K562 (cell line): ENCODE measurements around the gene LATS2. TPM values are rescaled to one million over a fixed set of nuclear protein-coding genes. Genes with fewer than 3 reads are reported as not detected.
"Not testable (repeated sequence)": the region's sequence is repeated elsewhere in the genome, so short reads cannot be mapped to it uniquely, and the experiment has no call there.

Experiments
- ATAC-seq: fragments of 200-7000 bp; cut with Tn5 transposase; 3 replicates; pipeline ENCODE4 v1.9.1; 2020; ENCODE audit warnings: moderate library complexity
- BruUV-seq: library from RNA; stranded (reverse); fragments of 400-500 nt; replicated peaks from 2 replicates; lab custom pipeline; 2021; lab: Mats Ljungman, UMichigan
- CTCF ChIA-PET: fragments of 300-600 bp; formaldehyde crosslinking; extraction: SDS; loops from one replicate; lab custom pipeline; 2021; ENCODE audit warnings: low intra/inter-chr PET ratio; lab: Yijun Ruan, JAX
- POLR2A ChIA-PET: fragments of 300-600, 350-650 bp; sonication (Branson Sonifier 250); formaldehyde crosslinking; extraction: SDS; loops from one replicate; lab custom pipeline; 2021; ENCODE audit warnings: antibody characterized with exemption, inconsistent platforms; lab: Yijun Ruan, JAX
- DNase-seq, 4 experiments: peaks; one replicate each; pipeline versions ENCODE4 v3.0.0 to v3.0.0-alpha.2; 2011 to 2018; ENCODE audit warnings: low spot score in 3 of 4, mixed read lengths in 3 of 4; ENCODE audit errors: extremely low read depth in 1 of 4
- FAIRE-seq: peaks from 2 replicates; lab custom pipeline; 2011; peaks lifted over from hg19 to GRCh38; lab: Jason Lieb, UNC
- H2AFZ ChIP-seq: 2 replicates; pipeline ENCODE4 v1.6.0; 2011; ENCODE audit warnings: low read depth, low read length, control low read depth, inconsistent platforms
- H3K27ac ChIP-seq: fragments of 200-600 bp; 3 replicates; pipeline ENCODE4 v1.8.0; 2011; ENCODE audit warnings: low read depth, mild to moderate bottlenecking, control low read depth, inconsistent platforms, low read length, moderate library complexity, mixed read lengths; ENCODE audit errors: extremely low read depth
- H3K27me3 ChIP-seq, 2 experiments: fragments of 300-600 bp in 1 of 2; 2 replicates in 1 of 2; 3 replicates in 1 of 2; pipeline versions ENCODE4 v1.6.0 to v1.8.0; 2011; ENCODE audit warnings: inconsistent platforms in 2 of 2, low read length in 2 of 2, mild to moderate bottlenecking in 1 of 2, mixed read lengths in 1 of 2, moderate library complexity in 1 of 2; ENCODE audit not compliant: control insufficient read depth in 2 of 2, insufficient read depth in 2 of 2
- H3K36me3 ChIP-seq: fragments of 300-600 bp; 3 replicates; pipeline ENCODE4 v1.8.0; 2011; ENCODE audit warnings: mild to moderate bottlenecking, low read length, inconsistent platforms; ENCODE audit not compliant: control insufficient read depth, insufficient read depth
- H3K4me1 ChIP-seq, 2 experiments: fragments of 200-600 bp in 1 of 2; replicated peaks in 1 of 2; 2 replicates in 1 of 2; 3 replicates in 1 of 2; pipeline versions ENCODE4 v1.5.1 to v1.8.0; 2011; ENCODE audit warnings: inconsistent platforms in 2 of 2, low read length in 2 of 2, mild to moderate bottlenecking in 1 of 2, mixed read lengths in 1 of 2, moderate library complexity in 1 of 2; ENCODE audit not compliant: control insufficient read depth in 2 of 2, insufficient read depth in 2 of 2
- H3K4me2 ChIP-seq: 2 replicates; pipeline ENCODE4 v1.6.1; 2011; ENCODE audit warnings: low read length, control low read depth, inconsistent platforms, mixed read lengths; ENCODE audit not compliant: insufficient read depth
- H3K4me3 ChIP-seq: fragments of 200-600 bp; sonication (generic), shearing (Covaris generic); 2 replicates; pipeline ENCODE4 v1.5.1; 2016; ENCODE audit warnings: control low read depth, inconsistent platforms
- H3K79me2 ChIP-seq: fragments of 200-600 bp; 3 replicates; pipeline ENCODE4 v1.8.0; 2011; ENCODE audit warnings: low read length, inconsistent platforms; ENCODE audit not compliant: control insufficient read depth, insufficient read depth
- H3K9ac ChIP-seq, 2 experiments: 2 replicates each; pipeline versions ENCODE4 v1.6.0 to v1.6.1; 2011; ENCODE audit warnings: low read depth in 2 of 2, low read length in 2 of 2, control low read depth in 1 of 2, inconsistent platforms in 1 of 2, mild to moderate bottlenecking in 1 of 2, mixed read lengths in 1 of 2; ENCODE audit not compliant: insufficient read depth in 1 of 2
- H3K9me1 ChIP-seq: one replicate; pipeline ENCODE4 v1.6.0; 2011; ENCODE audit warnings: inconsistent platforms, mild to moderate bottlenecking, low read length, moderate library complexity; ENCODE audit not compliant: control insufficient read depth, insufficient read depth
- H3K9me3 ChIP-seq: replicated peaks from 2 replicates; pipeline ENCODE4 v1.5.1; 2011; ENCODE audit warnings: low read depth, low read length, inconsistent platforms; ENCODE audit not compliant: control insufficient read depth, insufficient read depth
- H4K20me1 ChIP-seq: replicated peaks from 2 replicates; pipeline ENCODE4 v1.6.1; 2011; ENCODE audit warnings: low read length, inconsistent platforms, mixed read lengths; ENCODE audit not compliant: control insufficient read depth, insufficient read depth
- CEBPB ChIP-seq: fragments of 450-650 bp; IDR thresholded peaks from 2 replicates; pipeline ENCODE4 v1.6.1; 2016; ENCODE audit warnings: missing genetic modification characterization, missing compliant biosample characterization
- STAT5B ChIP-seq: fragments of 250-450 bp; sonication (Bioruptor Pico); IDR thresholded peaks from 2 replicates; pipeline ENCODE4 v1.8.0; 2021; ENCODE audit warnings: mild to moderate bottlenecking, inconsistent platforms
- WGBS: fragments of 100-300 bp; shearing (Covaris generic); methylation state at CpG from one replicate; pipeline ENCODE4 v1.1.6; 2016; ENCODE audit warnings: low coverage, mixed read lengths; ENCODE audit not compliant: insufficient coverage; ENCODE audit errors: missing lambda C conversion rate; 5-methylcytosine and 5-hydroxymethylcytosine counted together
- in situ Hi-C: fragments of 300-500 bp; cut with MboI; formaldehyde crosslinking; loops from 4 replicates; pipeline ENCODE4 v1.15.0; 2018; ENCODE audit warnings: inconsistent platforms, mixed read lengths
- intact Hi-C: fragments of 100-400 bp; cut with micrococcal nuclease; formaldehyde crosslinking; loops from 2 replicates; pipeline ENCODE4 v1.14.2; 2022
- polyA plus RNA-seq, 8 experiments: library from polyadenylated mRNA; depleted of rRNA in 4 of 8; stranded (reverse) in 5 of 8; unstranded in 3 of 8; fragments of >200 nt; fragmentation: Nextera tagmentation in 2 of 8; fragmentation: Illumina TruSeq in 1 of 8; extraction: Ambion mirVana in 2 of 8; extraction: Trizol in 1 of 8; gene quantifications; 2 replicates each; pipeline versions ENCODE4 v1.2.1 to v1.2.3, GENCODE V29; 2011 to 2014; ENCODE audit warnings: inconsistent platforms in 1 of 8, missing spikeins in 1 of 8
- total RNA-seq, 7 experiments: library from RNA; depleted of rRNA in 6 of 7; stranded (reverse); fragments of >200 nt in 6 of 7; fragmentation: Illumina TruSeq in 2 of 7; extraction: Trizol in 2 of 7; gene quantifications; 2 replicates each; pipeline versions ENCODE4 v1.2.1 to v1.2.3, GENCODE V29; 2011 to 2021; ENCODE audit warnings: low replicate concordance in 1 of 7

Gene LATS2
- total and polyA plus RNA-seq, 9 of the 15 experiments (the other 6 are each of a cell fraction or from before 2014, with no cell fraction given), result 0.18 to 3.7 (median 0.76) TPM

DNA sequence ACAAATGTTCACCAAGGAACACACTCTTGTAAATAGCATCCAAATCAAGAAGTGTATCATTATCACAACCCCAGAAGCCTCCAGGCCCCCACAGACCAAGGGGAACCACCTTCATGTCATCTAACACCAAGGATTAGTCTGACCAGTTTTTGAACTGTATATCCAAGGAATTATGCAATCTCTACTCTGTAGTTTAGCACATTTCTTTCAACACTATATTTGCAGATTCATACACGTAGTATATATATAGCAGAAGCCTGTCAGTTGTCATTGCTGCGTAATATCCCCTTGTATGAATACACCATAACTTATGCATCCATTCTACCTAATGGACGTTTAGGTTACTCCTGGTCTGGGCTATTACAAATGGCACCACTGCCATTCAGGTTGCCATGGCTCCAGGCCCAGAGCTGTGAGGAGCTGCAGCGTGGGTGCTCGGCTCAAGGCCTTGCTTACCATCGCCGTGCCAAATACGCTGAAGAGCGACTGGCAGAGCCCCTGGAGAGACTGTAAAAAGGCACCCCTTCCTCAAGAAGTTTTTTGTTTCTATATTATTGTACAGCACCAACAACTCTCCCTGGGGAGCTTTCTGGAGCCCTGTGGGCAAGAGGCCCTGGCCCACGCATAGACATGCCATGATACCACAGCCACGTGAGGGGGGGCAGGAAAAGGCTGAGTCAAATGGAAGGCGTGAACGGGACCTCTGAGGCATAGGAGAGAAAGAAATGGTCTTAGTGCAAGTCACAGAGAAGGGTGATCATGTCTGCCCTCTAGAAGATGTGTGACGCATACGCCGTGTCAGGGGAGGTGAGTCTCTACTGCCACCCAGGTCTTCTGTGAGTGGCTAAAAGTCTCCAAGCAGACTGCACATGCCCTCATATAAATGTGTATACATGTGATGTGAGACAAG, 10.8 kb downstream of the LATS2 start:
- H2AFZ ChIP-seq, result no peak overlapping the region
- no peaks in the 10 kb centered on the region for H3K9me3 ChIP-seq
- no peaks in the 10 kb centered on the region; a peak in 1 of 5 replicates for H3K4me1 ChIP-seq
- 0 out of 2 replicates have a peak, but pooled peaks cover 4% of the 10 kb centered on the region for H4K20me1 ChIP-seq
- intact Hi-C loops, result no loop called here
- in situ Hi-C loops, result loop anchor here (10.0 kb wide), 1 partner anchor 556 kb away; no protein-coding TSS in a partner anchor
- WGBS, result 51% methylated on average over 14 of the region's 16 CpGs
- POLR2A ChIA-PET, result no interaction called here
- no peak overlapping the region for H3K4me3 ChIP-seq
- TF ChIP-seq CEBPB (tag) (0 out of 2 replicates have a peak, but pooled peaks have one; percentile 8), STAT5B (CRISPR knock-in tag) (no peak)
- H3K27ac ChIP-seq, result no peak overlapping the region
- ATAC-seq (no peak), DNase-seq (no peak), FAIRE-seq (no peak)
- no peaks in the 10 kb centered on the region for H3K36me3 ChIP-seq
- H3K9me1 ChIP-seq, result no peaks in the 10 kb centered on the region
- no TSS peak for BruUV-seq
- no peaks in the 10 kb centered on the region; a peak in 1 of 5 replicates for H3K27me3 ChIP-seq
- H3K9ac ChIP-seq, result no peak overlapping the region
- CTCF ChIA-PET, result no interaction called here
- no peaks in the 10 kb centered on the region for H3K79me2 ChIP-seq
- no peak overlapping the region for H3K4me2 ChIP-seq

DNA sequence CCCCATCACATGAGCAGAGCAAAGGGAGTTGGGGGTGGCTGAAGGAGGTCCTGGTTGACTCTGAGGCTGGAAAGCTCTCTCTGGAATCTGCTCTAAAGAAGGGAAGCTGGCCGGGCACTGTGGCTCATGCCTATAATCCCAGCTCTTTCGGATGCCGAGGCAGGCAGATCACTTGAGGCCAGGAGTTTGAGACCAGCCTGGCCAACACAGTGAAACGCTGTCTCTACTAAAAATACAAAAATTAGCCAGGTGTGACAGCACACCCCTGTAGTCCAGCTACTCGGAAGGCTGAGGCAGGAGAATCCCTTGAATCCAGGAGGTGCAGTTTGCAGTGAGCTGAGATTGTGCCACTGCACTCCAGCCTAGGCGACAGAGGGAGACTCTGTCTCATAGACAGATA, 11.7 kb downstream of the LATS2 start:
- H3K79me2 ChIP-seq, H3K27ac ChIP-seq, H3K4me1 ChIP-seq, H3K9me3 ChIP-seq, H3K4me2 ChIP-seq, POLR2A ChIA-PET, FAIRE-seq, H3K9ac ChIP-seq, CTCF ChIA-PET, H3K36me3 ChIP-seq, H2AFZ ChIP-seq, H4K20me1 ChIP-seq, DNase-seq, H3K27me3 ChIP-seq, BruUV-seq, ATAC-seq, H3K4me3 ChIP-seq, H3K9me1 ChIP-seq: not testable (repeated sequence)
- in situ Hi-C loops, result loop anchor here (10.0 kb wide), 1 partner anchor 555 kb away; no protein-coding TSS in a partner anchor
- 6% methylated on average over 2 of the region's 6 CpGs for WGBS
- intact Hi-C loops, result loop anchor here (2.0 kb wide), 1 partner anchor 79 kb away; no protein-coding TSS in a partner anchor
